Measurements from ENCODE around the gene SRPK2.

Gene SRPK2

DNA sequence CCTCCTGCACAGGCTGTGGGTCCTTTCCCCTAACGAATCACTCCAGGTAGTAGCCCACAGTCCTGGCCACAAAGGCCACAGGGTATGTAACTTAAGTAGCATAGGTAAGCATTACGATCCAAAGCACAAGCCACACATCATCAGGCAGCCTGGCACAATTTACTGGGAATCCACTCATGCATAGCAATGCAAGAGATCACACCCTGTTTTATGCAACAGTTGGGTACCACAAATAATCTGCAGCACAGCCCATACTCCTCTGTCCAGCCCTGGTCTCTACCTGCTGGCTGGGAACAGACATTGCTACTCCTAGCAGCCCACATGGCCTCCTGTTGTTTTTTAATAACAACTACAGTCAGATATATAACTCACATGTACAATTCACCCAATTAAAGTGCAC lies 34.3 kb downstream of the SRPK2 start (continued):
- TF ChIP-seq ZNF266 (tag by site-specific recombination; IDR thresholded peaks at IDR 0.05; ENCODE audit: low read depth) (no peak), ZNF521 (tag by site-specific recombination; IDR thresholded peaks at IDR 0.05) (no peak), ZNF394 (tag by site-specific recombination; IDR thresholded peaks at IDR 0.05; ENCODE audit: borderline replicate concordance) (no peak)

DNA sequence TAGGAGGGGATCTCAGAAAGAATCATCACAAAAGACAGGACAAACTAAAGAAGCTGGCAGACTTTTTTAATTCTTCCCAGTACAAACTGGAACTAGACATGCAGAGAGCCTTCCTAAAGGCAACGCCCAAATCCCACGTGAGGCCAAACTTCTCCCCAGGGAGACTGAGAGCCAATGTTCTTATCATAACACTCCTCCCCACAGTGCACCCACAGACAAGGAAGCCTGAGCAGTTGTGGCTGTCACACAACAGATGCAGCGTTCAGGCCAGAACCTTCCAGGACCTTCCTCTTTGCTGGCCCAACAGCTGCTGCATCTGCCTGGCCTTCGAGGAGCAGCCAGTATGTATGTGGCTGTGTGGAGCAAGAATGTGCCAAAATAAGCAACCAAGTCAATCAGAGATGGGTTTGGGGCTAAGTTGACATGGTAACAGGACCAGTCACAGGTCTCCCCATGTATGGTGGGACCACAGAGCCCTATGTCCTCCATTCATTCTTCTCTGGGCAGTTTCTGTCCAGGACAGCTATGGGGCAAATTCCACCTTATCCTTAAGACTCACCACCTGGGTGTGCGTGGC lies 34.9 kb downstream of the SRPK2 start:
- H3K36me3 ChIP-seq (ENCODE audit: control insufficient read depth in 2 of 2, insufficient read depth in 1 of 2, low read length in 2 of 2) = no peaks in the 10 kb centered on the region
- CTCF ChIA-PET = interaction anchor here (0.6 kb wide), 1 partner anchor 760 kb away, joined by 5 read pairs; no protein-coding TSS in a partner anchor
- POLR2A ChIA-PET = no interaction called here
- peaks cover 21% of the 10 kb centered on the region for H3K4me1 ChIP-seq (ENCODE audit: control insufficient read depth, insufficient read depth, low read length)
- H3K9me3 ChIP-seq (ENCODE audit: control insufficient read depth, insufficient read depth, low read depth, low read length) = no peaks in the 10 kb centered on the region
- no peak overlapping the region for H3K4me3 ChIP-seq (ENCODE audit: low read depth, low read length)
- H3K27ac ChIP-seq (ENCODE audit: extremely low read depth, low read depth, low read length) = no peak overlapping the region
- TF ChIP-seq ZNF596 (tag by site-specific recombination; IDR thresholded peaks at IDR 0.05) (no peak), EGR2 (tag by site-specific recombination; IDR thresholded peaks at IDR 0.05; ENCODE audit: low read depth) (peak; percentile 63), WT1 (tag by site-specific recombination; IDR thresholded peaks at IDR 0.05) (peak; percentile 16; the same call in 1 of the 2 replicates), ZNF843 (tag by site-specific recombination; IDR thresholded peaks at IDR 0.05) (no peak), KLF1 (tag by site-specific recombination; IDR thresholded peaks at IDR 0.05) (peak; percentile 15; the same call in 1 of the 2 replicates), ZFHX2 (tag by site-specific recombination; conservative IDR thresholded peaks at IDR 0.05) (peak; percentile 53; the same call in 1 of the 2 replicates)
- TF ChIP-seq, protein P1, sequence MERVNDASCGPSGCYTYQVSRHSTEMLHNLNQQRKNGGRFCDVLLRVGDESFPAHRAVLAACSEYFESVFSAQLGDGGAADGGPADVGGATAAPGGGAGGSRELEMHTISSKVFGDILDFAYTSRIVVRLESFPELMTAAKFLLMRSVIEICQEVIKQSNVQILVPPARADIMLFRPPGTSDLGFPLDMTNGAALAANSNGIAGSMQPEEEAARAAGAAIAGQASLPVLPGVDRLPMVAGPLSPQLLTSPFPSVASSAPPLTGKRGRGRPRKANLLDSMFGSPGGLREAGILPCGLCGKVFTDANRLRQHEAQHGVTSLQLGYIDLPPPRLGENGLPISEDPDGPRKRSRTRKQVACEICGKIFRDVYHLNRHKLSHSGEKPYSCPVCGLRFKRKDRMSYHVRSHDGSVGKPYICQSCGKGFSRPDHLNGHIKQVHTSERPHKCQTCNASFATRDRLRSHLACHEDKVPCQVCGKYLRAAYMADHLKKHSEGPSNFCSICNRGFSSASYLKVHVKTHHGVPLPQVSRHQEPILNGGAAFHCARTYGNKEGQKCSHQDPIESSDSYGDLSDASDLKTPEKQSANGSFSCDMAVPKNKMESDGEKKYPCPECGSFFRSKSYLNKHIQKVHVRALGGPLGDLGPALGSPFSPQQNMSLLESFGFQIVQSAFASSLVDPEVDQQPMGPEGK (tag by site-specific recombination; IDR thresholded peaks at IDR 0.05) = 0 out of 2 replicates have a peak, but pooled peaks have one; percentile 12

DNA sequence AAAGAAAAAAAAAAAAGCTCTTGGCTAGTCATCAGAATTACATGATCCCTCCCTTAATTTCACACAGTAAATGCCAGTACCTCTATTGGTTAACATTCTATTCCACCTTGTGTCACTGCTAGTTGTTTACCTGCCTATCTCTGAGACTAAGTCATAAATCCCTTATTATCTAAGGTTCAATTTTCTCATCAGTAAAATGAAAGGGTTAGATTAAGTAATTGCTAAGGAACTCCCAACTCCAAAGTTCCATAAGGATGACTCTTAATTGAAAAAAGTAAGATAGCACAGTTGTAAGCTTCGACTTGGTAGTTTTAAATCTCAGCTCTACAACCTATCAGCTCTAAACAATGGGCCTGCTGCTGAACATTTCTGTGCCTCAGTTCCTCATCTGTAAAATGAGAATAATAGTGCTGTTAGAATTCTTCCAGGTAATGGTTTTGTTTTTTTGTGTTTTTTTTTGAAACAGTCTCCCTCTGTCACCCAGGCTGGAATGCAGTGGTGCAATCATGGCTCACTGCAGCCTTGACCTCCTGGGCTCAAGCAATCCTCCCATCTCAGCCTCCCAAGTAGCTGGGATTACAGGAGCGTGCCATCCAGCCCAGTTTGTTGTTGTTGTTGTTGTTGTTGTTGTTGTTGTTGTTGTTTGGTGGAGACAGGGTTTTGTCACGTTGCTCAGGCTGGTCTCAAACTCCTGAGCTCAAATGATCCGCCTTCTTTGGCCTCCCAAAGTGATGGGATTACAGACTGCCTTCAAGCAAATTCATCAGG lies 35.6 kb downstream of the SRPK2 start:
- POLR2A ChIA-PET = no interaction called here
- H3K4me1 ChIP-seq (ENCODE audit: control insufficient read depth, insufficient read depth, low read length) = peaks cover 21% of the 10 kb centered on the region
- TF ChIP-seq SP7 (tag by site-specific recombination; IDR thresholded peaks at IDR 0.05) (peak; percentile 85), ZNF792 (tag by site-specific recombination; IDR thresholded peaks at IDR 0.05) (no peak), GLIS1 (tag by site-specific recombination; IDR thresholded peaks at IDR 0.05) (peak; percentile 22; the same call in 1 of the 2 replicates), ZNF600 (tag by site-specific recombination; IDR thresholded peaks at IDR 0.05) (peak; percentile 7; the same call in 1 of the 2 replicates)
- no peak overlapping the region for H3K4me3 ChIP-seq (ENCODE audit: low read depth, low read length)
- no peaks in the 10 kb centered on the region for H3K36me3 ChIP-seq (ENCODE audit: control insufficient read depth in 2 of 2, insufficient read depth in 1 of 2, low read length in 2 of 2)
- H3K27ac ChIP-seq (ENCODE audit: extremely low read depth, low read depth, low read length) = no peak overlapping the region
- H3K9me3 ChIP-seq (ENCODE audit: control insufficient read depth, insufficient read depth, low read depth, low read length) = no peaks in the 10 kb centered on the region
- CTCF ChIA-PET = interaction anchor here (0.6 to 1.0 kb wide), 2 partner anchors 62 to 374 kb away, joined by 3 read pairs; no protein-coding TSS in a partner anchor

DNA sequence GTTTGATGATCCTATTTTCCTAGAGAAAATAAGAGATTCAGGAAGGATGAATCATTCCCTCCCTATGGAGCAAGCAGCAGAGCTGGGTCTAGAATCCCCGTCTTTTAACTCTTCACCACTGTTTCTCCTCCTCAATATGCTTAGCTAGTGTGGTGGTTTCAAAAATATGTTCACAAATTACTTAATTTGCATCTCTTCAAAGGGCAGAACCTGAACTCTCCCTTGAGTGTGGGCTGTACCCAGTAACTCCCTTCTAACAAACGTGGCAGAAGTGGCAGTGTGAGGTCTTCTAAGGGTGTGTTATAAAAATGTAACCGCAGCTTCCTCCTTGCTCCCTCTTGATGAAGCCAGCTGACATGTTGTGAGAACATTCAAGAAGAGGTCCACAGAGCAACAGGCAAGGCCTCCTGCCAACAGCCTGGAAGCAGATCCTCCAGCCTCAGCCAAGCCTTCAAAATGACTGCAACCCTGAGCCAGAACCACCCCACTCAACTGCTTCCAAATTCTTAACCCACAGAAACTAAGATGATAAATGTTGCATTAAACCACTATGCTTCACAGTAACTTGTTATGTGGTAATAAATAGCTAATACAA lies 36.6 kb downstream of the SRPK2 start:
- no peak overlapping the region for H3K4me3 ChIP-seq (ENCODE audit: low read depth, low read length)
- H3K27ac ChIP-seq (ENCODE audit: extremely low read depth, low read depth, low read length) = no peak overlapping the region
- TF ChIP-seq WT1 (tag by site-specific recombination; IDR thresholded peaks at IDR 0.05) (peak; percentile 85), MZF1 (tag by site-specific recombination; IDR thresholded peaks at IDR 0.05; ENCODE audit: borderline replicate concordance) (0 out of 2 replicates have a peak, but pooled peaks have one; percentile 16), ZNF521 (tag by site-specific recombination; IDR thresholded peaks at IDR 0.05) (no peak), ZNF48 (tag by site-specific recombination; IDR thresholded peaks at IDR 0.05) (no peak), KLF1 (tag by site-specific recombination; IDR thresholded peaks at IDR 0.05) (peak; percentile 78), SCRT2 (tag by site-specific recombination; IDR thresholded peaks at IDR 0.05) (peak; percentile 58; the same call in 1 of the 2 replicates)
- ChIA-PET POLR2A (no interaction called here), CTCF (interaction anchor here (1.0 kb wide), 1 partner anchor 373 kb away, joined by 3 read pairs; no protein-coding TSS in a partner anchor)
- peaks cover 21% of the 10 kb centered on the region for H3K4me1 ChIP-seq (ENCODE audit: control insufficient read depth, insufficient read depth, low read length)
- no peaks in the 10 kb centered on the region for H3K36me3 ChIP-seq (ENCODE audit: control insufficient read depth in 2 of 2, insufficient read depth in 1 of 2, low read length in 2 of 2)
- no peaks in the 10 kb centered on the region for H3K9me3 ChIP-seq (ENCODE audit: control insufficient read depth, insufficient read depth, low read depth, low read length)

Measured in HEK293 (cell line).